Stimulated activated memory B cell treated with anti-CD40 and anti-IgM and Interleukin-4, amounts not matched to agents 10 μg/mL and 1 μg/mL and 100 μg/mL, for 72 hours (primary cell): ENCODE data around the gene PPP4C.
A peak's percentile ranks its signal among the peaks of the same experiment; 100 is the strongest.

Source experiments
- ATAC-seq: fragments of 150-1000 bp; cut with Tn5 transposase; 2 replicates; pipeline ENCODE4 v1.10.0; 2021
- H3K27ac Mint-ChIP-seq: one replicate; pipeline ENCODE4 v1.8.0; 2022; ENCODE audit warnings: mild to moderate bottlenecking, mixed read lengths
- H3K27me3 Mint-ChIP-seq: one replicate; pipeline ENCODE4 v1.8.0; 2022; ENCODE audit warnings: mixed read lengths
- H3K36me3 Mint-ChIP-seq: one replicate; pipeline ENCODE4 v1.8.0; 2022; ENCODE audit warnings: mixed read lengths
- H3K4me1 Mint-ChIP-seq: one replicate; pipeline ENCODE4 v1.8.0; 2022; ENCODE audit warnings: mixed read lengths
- H3K4me3 Mint-ChIP-seq: one replicate; pipeline ENCODE4 v1.8.0; 2022; ENCODE audit warnings: mild to moderate bottlenecking, moderate library complexity, mixed read lengths
- H3K9me3 Mint-ChIP-seq: one replicate; pipeline ENCODE4 v1.8.0; 2022; ENCODE audit warnings: mixed read lengths

Gene PPP4C

DNA sequence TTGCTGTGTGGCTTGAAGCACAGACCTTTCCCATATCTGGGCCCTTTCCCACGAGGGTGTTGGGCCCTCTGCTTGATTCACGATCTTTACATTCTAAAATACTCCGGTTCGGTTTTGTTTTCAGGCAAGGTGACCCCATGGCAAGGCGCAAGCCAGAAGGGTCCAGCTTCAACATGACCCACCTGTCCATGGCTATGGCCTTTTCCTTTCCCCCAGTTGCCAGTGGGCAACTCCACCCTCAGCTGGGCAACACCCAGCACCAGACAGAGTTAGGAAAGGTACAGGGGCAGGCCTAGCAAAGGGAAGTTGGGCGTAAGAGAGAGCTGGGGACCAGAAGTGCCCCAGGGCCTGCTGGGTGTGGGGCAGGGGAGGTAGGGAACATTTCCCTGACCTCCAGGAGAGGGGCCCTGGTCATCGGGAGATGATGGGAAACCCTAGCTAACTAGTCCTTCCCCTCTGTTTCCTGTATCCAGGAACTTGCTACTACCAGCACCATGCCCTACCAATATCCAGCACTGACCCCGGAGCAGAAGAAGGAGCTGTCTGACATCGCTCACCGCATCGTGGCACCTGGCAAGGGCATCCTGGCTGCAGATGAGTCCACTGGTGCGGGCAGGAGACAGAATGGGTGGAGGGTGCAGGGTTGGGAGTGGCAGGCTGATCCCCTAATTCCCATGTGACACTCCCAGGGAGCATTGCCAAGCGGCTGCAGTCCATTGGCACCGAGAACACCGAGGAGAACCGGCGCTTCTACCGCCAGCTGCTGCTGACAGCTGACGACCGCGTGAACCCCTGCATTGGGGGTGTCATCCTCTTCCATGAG, 8.8 kb upstream of the PPP4C start:
- peak overlapping the region; percentile 99 for H3K4me3 Mint-ChIP-seq
- H3K36me3 Mint-ChIP-seq, result peaks cover 42% of the 10 kb centered on the region
- H3K27ac Mint-ChIP-seq, result peak overlapping the region; percentile 99
- peaks cover 47% of the 10 kb centered on the region for H3K4me1 Mint-ChIP-seq
- H3K27me3 Mint-ChIP-seq, result no peaks in the 10 kb centered on the region
- no peak for ATAC-seq
- no peaks in the 10 kb centered on the region for H3K9me3 Mint-ChIP-seq

DNA sequence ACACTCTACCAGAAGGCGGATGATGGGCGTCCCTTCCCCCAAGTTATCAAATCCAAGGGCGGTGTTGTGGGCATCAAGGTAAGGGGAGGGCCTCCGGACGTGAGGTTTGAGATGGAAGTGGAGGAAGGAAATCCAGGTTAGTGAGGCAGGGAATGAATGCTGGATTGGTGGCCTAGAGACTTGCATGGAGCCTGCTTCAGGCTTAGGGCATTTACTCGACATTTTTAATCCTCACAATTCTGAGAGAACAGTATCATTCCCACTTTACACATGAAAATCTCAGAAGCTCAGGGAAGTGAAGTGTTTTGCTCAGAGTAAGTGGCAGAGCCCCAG, 8.2 kb upstream of the PPP4C start:
- Mint-ChIP-seq H3K27ac (no peak overlapping the region), H3K27me3 (no peaks in the 10 kb centered on the region), H3K4me3 (peak overlapping the region; percentile 99), H3K4me1 (peaks cover 47% of the 10 kb centered on the region), H3K36me3 (peaks cover 46% of the 10 kb centered on the region), H3K9me3 (no peaks in the 10 kb centered on the region)
- no peak for ATAC-seq

DNA sequence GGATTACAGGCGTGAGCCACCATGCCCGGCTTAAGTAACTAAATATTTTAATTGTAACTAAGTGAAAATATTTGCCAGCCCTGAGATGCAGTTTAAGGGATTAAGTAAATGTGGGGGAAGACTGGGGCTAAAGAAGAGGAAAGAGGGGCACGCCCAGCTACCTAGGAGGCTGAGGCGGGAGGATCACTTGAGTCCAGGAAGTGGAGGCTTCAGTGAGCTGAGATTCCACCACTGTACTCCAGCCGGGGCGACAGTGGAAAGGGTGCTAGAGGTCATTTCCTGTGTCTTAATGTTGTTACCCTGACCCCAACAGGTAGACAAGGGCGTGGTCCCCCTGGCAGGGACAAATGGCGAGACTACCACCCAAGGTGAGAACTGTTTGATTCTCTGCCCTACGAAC, 7.5 kb upstream of the PPP4C start:
- Mint-ChIP-seq H3K9me3 (no peaks in the 10 kb centered on the region), H3K27me3 (no peaks in the 10 kb centered on the region), H3K4me3 (no peak overlapping the region), H3K36me3 (peaks cover 46% of the 10 kb centered on the region), H3K27ac (no peak overlapping the region), H3K4me1 (peaks cover 46% of the 10 kb centered on the region)
- no peak for ATAC-seq

DNA sequence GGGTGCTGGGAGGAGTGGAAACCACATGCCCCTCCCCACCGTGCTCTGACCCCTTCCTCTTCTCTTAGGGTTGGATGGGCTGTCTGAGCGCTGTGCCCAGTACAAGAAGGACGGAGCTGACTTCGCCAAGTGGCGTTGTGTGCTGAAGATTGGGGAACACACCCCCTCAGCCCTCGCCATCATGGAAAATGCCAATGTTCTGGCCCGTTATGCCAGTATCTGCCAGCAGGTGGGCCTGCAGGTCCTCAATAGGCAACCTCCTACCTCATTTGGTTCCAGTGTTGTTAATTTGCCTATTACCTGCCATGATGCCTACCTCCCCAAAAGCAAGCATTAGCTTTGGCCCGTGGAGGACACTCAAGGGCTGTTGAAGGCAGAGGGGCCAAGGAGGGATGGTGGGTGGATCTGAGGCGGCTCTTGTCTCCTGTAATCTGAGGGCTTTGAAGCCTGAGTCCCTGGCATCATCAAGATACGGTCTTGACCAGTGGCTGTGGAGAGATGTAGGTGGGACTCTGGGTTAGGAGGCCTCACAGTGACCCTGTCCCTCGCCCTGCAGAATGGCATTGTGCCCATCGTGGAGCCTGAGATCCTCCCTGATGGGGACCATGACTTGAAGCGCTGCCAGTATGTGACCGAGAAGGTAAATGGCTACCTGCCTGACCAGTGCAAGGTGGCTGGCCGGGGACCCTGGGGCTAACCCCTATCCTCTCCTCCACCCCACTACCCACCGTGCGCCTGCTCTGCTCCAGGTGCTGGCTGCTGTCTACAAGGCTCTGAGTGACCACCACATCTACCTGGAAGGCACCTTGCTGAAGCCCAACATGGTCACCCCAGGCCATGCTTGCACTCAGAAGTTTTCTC, 6.8 kb upstream of the PPP4C start:
- H3K27me3 Mint-ChIP-seq, result no peaks in the 10 kb centered on the region
- no peaks in the 10 kb centered on the region for H3K9me3 Mint-ChIP-seq
- peaks cover 46% of the 10 kb centered on the region for H3K36me3 Mint-ChIP-seq
- ATAC-seq, result no peak
- no peak overlapping the region for H3K4me3 Mint-ChIP-seq
- H3K4me1 Mint-ChIP-seq, result peaks cover 40% of the 10 kb centered on the region
- H3K27ac Mint-ChIP-seq, result no peak overlapping the region

DNA sequence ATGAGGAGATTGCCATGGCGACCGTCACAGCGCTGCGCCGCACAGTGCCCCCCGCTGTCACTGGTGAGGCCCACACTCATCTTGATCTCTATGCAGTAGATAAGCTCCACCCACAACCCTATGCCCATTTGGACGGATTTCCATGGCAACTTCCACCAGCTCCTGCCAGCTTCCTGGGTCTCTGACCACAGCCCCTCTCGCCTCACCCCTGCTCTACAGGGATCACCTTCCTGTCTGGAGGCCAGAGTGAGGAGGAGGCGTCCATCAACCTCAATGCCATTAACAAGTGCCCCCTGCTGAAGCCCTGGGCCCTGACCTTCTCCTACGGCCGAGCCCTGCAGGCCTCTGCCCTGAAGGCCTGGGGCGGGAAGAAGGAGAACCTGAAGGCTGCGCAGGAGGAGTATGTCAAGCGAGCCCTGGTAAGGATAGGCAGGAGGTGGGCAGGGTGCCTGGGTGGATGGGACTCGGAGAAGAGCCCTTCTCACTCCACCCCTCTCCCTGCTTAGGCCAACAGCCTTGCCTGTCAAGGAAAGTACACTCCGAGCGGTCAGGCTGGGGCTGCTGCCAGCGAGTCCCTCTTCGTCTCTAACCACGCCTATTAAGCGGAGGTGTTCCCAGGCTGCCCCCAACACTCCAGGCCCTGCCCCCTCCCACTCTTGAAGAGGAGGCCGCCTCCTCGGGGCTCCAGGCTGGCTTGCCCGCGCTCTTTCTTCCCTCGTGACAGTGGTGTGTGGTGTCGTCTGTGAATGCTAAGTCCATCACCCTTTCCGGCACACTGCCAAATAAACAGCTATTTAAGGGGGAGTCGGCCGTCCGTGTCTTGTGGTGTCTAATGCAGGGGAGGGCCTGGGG, 6.0 kb upstream of the PPP4C start:
- H3K36me3 Mint-ChIP-seq, result peaks cover 46% of the 10 kb centered on the region
- no peaks in the 10 kb centered on the region for H3K9me3 Mint-ChIP-seq
- H3K4me3 Mint-ChIP-seq, result no peak overlapping the region
- H3K4me1 Mint-ChIP-seq, result peaks cover 41% of the 10 kb centered on the region
- H3K27me3 Mint-ChIP-seq, result no peaks in the 10 kb centered on the region
- H3K27ac Mint-ChIP-seq, result peak overlapping the region; percentile 48
- no peak for ATAC-seq

DNA sequence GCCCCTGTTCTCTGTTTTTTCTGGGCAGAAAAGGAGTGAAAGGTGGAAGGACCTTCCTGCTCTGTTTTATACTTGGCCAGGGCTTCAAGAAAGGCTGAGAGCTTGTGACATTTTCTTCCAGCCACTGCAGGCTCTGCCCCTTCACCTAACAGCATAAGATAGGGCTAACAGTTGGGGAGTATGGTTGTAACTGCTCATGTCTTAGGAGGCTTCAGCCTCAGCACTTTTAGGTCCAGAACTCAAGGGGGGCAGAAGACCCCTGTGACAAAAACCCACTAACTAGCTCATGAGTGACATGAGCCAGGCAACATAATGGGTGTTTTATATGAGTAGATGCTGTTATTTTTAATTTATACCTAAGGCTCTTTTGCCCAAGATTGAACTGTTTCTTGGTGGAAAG, 5.3 kb upstream of the PPP4C start:
- Mint-ChIP-seq H3K4me3 (no peak overlapping the region), H3K36me3 (peaks cover 46% of the 10 kb centered on the region)

DNA sequence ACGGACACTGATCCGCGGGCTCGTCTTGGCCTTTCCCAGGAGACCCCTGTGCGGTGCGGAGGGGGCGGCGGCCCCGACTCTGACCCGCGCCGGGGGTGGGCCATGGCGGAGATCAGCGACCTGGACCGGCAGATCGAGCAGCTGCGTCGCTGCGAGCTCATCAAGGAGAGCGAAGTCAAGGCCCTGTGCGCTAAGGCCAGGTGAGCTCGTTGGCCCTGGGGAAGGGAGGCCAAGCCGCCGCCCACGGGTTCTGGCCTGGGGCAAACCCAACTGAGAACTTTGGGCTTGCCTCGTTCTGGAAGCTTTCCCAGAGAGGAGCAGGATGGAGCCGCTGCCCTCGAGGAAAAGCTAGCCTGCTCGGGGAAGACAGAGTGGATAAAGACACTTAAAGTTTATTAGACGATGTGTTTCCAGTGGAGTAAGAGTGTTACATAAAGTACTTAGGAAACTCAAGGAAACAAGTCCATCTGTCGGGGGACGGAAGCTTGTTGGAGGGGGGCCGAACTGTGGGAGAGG, 540 bp downstream of the PPP4C start:
- no peaks in the 10 kb centered on the region for H3K9me3 Mint-ChIP-seq
- peak; percentile 71 for ATAC-seq
- H3K4me3 Mint-ChIP-seq, result peak overlapping the region; percentile 80
- peaks cover 26% of the 10 kb centered on the region for H3K36me3 Mint-ChIP-seq
- no peaks in the 10 kb centered on the region for H3K27me3 Mint-ChIP-seq
- peaks cover 34% of the 10 kb centered on the region for H3K4me1 Mint-ChIP-seq
- H3K27ac Mint-ChIP-seq, result peak overlapping the region; percentile 85

More for the DNA sequence above, 5.3 kb upstream of the PPP4C start:
- Mint-ChIP-seq H3K4me1 (peaks cover 45% of the 10 kb centered on the region), H3K27me3 (no peaks in the 10 kb centered on the region), H3K9me3 (no peaks in the 10 kb centered on the region), H3K27ac (peak overlapping the region; percentile 48)
- ATAC-seq, result no peak

DNA sequence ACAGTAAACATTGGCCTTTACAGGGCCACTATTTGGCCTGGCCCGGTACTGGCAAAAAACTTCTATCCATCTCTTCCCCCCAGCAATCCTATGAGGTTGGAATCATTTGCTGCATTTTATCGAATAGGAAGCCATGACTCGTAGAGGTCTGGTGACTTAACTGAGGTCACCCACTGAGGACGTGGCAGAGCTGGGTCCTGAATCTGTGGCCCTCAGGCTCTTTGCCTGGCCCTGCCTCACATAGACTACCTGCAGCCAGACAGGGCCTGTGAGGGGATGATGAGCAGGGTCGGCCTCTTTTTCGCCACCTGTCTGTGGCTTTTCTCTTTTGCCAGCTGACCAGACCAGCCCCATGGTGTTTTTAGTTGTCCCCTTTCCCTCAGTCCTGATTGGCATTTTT, 1.9 kb downstream of the PPP4C start:
- H3K4me3 Mint-ChIP-seq, result no peak overlapping the region
- no peak for ATAC-seq

DNA sequence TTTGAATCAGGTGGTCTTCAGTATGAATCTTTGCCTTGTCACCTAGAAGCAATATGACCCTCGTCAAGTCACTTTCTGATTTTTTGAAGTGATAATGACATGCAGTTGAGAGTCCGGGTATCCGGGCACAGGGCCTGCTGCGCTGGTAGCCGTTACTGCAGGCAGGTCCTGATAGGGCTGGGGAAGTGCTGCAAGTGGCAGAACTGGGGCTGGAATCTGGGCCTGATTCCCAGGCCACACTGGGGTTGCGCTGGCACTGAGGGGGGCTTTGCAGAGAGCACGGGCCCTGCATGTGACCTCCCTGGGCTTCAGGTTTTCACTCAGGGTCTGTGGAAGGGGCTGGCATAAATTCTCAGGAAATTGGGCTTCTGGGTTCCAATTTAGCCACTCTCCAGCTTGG, 3.0 kb downstream of the PPP4C start:
- Mint-ChIP-seq H3K4me1 (peaks cover 44% of the 10 kb centered on the region), H3K27ac (no peak overlapping the region)

More for the DNA sequence above, 1.9 kb downstream of the PPP4C start:
- no peaks in the 10 kb centered on the region for H3K9me3 Mint-ChIP-seq
- H3K27me3 Mint-ChIP-seq, result no peaks in the 10 kb centered on the region
- peaks cover 40% of the 10 kb centered on the region for H3K4me1 Mint-ChIP-seq
- no peak overlapping the region for H3K27ac Mint-ChIP-seq
- peaks cover 31% of the 10 kb centered on the region for H3K36me3 Mint-ChIP-seq

DNA sequence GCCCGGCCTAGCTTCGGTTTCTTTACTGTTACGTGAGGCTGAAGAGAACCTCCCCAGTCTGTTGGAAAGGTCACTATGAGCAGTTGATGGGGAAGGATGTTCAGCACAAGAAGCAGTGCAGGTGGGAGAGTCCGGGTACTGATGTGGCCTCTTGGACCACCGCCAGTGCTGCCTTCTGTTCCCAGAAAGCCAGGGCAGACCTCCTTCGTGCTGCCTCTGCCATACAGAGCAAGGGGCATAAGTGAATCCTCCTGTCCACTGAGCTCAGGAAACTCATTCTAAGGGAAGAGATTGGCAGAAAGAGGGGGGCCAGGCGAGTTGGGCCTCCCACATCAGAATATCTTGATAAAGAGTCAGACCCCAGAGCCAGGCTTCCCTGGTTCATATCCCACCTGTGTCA, 3.7 kb downstream of the PPP4C start:
- Mint-ChIP-seq H3K27me3 (no peaks in the 10 kb centered on the region), H3K9me3 (no peaks in the 10 kb centered on the region), H3K36me3 (peaks cover 38% of the 10 kb centered on the region), H3K27ac (no peak overlapping the region), H3K4me1 (peaks cover 42% of the 10 kb centered on the region), H3K4me3 (no peak overlapping the region)
- no peak for ATAC-seq

More for the DNA sequence above, 3.0 kb downstream of the PPP4C start:
- ATAC-seq, result no peak
- H3K27me3 Mint-ChIP-seq, result no peaks in the 10 kb centered on the region
- no peaks in the 10 kb centered on the region for H3K9me3 Mint-ChIP-seq
- H3K4me3 Mint-ChIP-seq, result no peak overlapping the region
- peaks cover 38% of the 10 kb centered on the region for H3K36me3 Mint-ChIP-seq

DNA sequence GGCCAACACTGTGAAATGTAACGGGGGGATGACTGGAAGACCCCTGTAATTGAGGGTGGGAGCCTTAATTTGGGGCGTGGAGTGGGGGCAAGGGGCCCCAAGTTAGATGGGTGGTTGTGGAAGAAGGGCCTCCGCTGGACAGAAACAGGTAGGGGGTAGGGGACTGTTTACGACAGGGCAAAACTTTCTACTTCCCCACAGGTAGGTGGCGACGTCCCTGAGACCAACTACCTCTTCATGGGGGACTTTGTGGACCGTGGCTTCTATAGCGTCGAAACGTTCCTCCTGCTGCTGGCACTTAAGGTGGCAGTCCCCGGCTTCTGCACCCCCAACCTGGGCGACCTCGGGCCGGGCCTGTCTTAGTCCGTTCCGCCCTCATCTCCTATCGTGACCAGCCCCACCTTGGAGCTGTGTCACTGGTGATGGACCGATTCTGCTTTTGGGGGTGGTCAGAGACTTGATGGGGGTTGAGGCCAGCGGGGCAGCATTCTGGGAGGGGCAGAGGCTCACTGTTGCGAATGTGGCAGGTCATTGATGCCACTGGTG, 6.8 kb downstream of the PPP4C start:
- no peak overlapping the region for H3K27ac Mint-ChIP-seq
- no peaks in the 10 kb centered on the region for H3K9me3 Mint-ChIP-seq
- H3K4me1 Mint-ChIP-seq, result peaks cover 34% of the 10 kb centered on the region
- H3K4me3 Mint-ChIP-seq, result no peak overlapping the region
- ATAC-seq, result no peak
- H3K27me3 Mint-ChIP-seq, result no peaks in the 10 kb centered on the region
- H3K36me3 Mint-ChIP-seq, result peaks cover 42% of the 10 kb centered on the region

DNA sequence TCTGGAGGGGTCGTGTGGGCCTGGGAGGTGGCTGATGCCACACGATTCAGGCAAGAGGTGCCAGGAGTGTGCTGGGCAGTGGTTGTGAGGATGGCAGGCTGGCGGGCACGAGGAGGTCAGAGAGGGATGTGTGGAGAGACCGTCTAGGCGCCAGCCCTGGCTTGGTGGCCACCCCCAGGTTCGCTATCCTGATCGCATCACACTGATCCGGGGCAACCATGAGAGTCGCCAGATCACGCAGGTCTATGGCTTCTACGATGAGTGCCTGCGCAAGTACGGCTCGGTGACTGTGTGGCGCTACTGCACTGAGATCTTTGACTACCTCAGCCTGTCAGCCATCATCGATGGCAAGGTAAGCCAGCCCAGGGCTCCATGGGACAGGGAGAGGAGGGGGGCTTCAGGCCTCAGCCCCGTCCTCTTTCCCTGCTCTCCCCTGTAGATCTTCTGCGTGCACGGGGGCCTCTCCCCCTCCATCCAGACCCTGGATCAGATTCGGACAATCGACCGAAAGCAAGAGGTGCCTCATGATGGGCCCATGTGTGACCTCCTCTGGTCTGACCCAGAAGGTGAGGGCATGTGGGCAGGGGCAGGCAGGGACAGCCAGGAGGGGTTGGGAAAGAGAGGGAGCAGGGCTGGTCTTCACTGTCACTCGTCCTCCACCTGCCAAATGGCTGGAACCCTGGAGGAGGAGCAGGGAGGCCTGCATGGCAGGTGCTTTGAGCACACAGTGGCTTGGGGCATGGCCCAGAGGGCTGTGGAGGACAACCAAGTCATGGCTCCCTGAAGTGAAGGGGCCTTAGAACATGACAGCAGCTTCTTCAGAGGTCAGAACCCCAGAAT, 7.6 kb downstream of the PPP4C start:
- H3K9me3 Mint-ChIP-seq, result no peaks in the 10 kb centered on the region
- H3K36me3 Mint-ChIP-seq, result peaks cover 34% of the 10 kb centered on the region
- peak overlapping the region; percentile 11 for H3K27ac Mint-ChIP-seq
- no peak for ATAC-seq
- no peaks in the 10 kb centered on the region for H3K27me3 Mint-ChIP-seq
- peaks cover 26% of the 10 kb centered on the region for H3K4me1 Mint-ChIP-seq
- H3K4me3 Mint-ChIP-seq, result no peak overlapping the region

DNA sequence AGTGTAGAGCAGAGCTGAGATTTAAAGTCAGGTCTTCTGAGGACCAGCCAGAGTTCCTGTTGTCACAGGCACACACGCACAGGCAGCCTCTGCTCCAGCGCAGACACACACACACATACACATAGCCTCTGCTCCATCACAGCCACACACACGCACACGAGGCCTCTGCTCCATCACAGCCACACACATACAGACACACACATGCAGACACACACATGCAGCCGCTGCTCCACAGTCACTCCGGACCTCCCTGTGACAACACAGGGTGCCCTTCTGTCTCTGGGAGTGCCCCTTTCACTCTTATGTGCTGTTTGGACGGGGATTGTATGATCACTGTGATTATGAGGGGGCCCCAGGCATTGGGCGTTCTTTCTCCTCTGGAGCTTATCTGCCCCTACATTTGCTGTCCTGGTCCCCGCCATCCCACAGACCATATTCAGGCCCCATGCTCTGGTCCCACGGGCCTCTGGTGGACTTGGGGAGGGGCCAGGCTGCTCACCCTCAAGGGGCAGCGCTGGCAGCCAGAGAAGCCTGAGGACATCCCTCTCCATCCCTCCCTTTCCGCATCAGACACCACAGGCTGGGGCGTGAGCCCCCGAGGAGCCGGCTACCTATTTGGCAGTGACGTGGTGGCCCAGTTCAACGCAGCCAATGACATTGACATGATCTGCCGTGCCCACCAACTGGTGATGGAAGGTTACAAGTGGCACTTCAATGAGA, 8.5 kb downstream of the PPP4C start:
- ATAC-seq, result no peak
- Mint-ChIP-seq H3K4me1 (peaks cover 25% of the 10 kb centered on the region), H3K36me3 (peaks cover 30% of the 10 kb centered on the region), H3K9me3 (no peaks in the 10 kb centered on the region), H3K27ac (peak overlapping the region; percentile 11), H3K4me3 (no peak overlapping the region), H3K27me3 (no peaks in the 10 kb centered on the region)
